Osteoblast (primary cell): ENCODE measurements around the gene RLIM. TPM values are rescaled to one million over a fixed set of nuclear protein-coding genes. Genes with fewer than 3 reads are reported as not detected.

ENCODE experiments used
- DNase-seq: peaks from one replicate; pipeline ENCODE4 v3.0.0; 2011; ENCODE audit warnings: low spot score, mixed read lengths; ENCODE audit not compliant: insufficient read length; ENCODE audit errors: missing footprints
- H2AFZ ChIP-seq: 2 replicates; pipeline ENCODE4 v1.6.0; 2011; ENCODE audit warnings: mild to moderate bottlenecking, low read length
- H3K27ac ChIP-seq: 2 replicates; pipeline ENCODE4 v1.5.1; 2011; ENCODE audit warnings: mild to moderate bottlenecking, low read depth, low read length, moderate library complexity
- H3K27me3 ChIP-seq: 2 replicates; pipeline ENCODE4 v1.6.0; 2012; ENCODE audit warnings: mild to moderate bottlenecking, control low read depth, inconsistent platforms, low read length, moderate library complexity; ENCODE audit not compliant: insufficient read depth
- H3K36me3 ChIP-seq: 2 replicates; pipeline ENCODE4 v1.5.1; 2011; ENCODE audit warnings: mild to moderate bottlenecking, low read length, control low read depth, moderate library complexity; ENCODE audit not compliant: insufficient read depth
- H3K4me1 ChIP-seq: 2 replicates; pipeline ENCODE4 v1.5.1; 2011; ENCODE audit warnings: mild to moderate bottlenecking, low read length, control low read depth, moderate library complexity; ENCODE audit not compliant: insufficient read depth
- H3K4me2 ChIP-seq: 2 replicates; pipeline ENCODE4 v1.6.0; 2011; ENCODE audit warnings: mild to moderate bottlenecking, low read length; ENCODE audit not compliant: insufficient read depth
- H3K4me3 ChIP-seq: fragments of 200-600 bp; sonication (generic); 3 replicates; pipeline ENCODE4 v1.5.1; 2012; ENCODE audit warnings: mild to moderate bottlenecking, low read length, inconsistent platforms; ENCODE audit not compliant: insufficient read depth
- H3K79me2 ChIP-seq: 2 replicates; pipeline ENCODE4 v1.6.0; 2012; ENCODE audit warnings: mild to moderate bottlenecking, low read length, control low read depth, inconsistent platforms; ENCODE audit not compliant: insufficient read depth
- H3K9me3 ChIP-seq: 2 replicates; pipeline ENCODE4 v1.5.1; 2011; ENCODE audit warnings: low read depth, low read length, control low read depth
- H4K20me1 ChIP-seq: 2 replicates; pipeline ENCODE4 v1.6.0; 2012; ENCODE audit warnings: mild to moderate bottlenecking, low read length, control low read depth; ENCODE audit not compliant: insufficient read depth
- total RNA-seq: library from RNA; depleted of rRNA; stranded (reverse); fragments of >200 nt; gene quantifications from 2 replicates; pipeline ENCODE4 v1.2.3, GENCODE V29; 2012
- TF ChIP-seq, protein P1 (sequence below): IDR thresholded peaks from 2 replicates; pipeline ENCODE4 v1.5.1; 2011; ENCODE audit warnings: mild to moderate bottlenecking, low read depth, low read length, moderate library complexity; ENCODE audit errors: extremely low read depth

RLIM gene
- total RNA-seq, 1 donor: 61.2 TPM

DNA sequence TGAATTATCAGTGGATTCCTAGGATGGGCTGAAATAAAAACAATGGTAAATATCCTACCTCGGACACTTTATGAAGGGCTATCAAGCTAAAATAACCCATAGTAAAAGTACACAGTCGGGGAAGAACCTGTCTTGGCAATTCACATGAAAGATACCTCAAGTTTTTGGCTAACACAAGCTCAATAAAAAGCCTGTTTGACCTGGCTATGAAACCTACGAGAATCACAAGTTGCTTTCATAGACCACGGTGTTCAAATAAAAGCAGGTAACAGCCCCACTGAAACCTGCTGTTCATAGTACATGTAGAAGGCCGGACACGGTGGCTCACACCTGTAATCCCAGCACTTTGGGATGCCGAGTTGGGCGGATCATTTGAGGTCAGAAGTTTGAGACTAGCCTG, 12.3 kb downstream of the RLIM start:
- no peak for DNase-seq
- Histone ChIP-seq H3K9me3 (no peaks in the 10 kb centered on the region), H2AFZ (no peak overlapping the region), H3K79me2 (peaks cover 90% of the 10 kb centered on the region), H3K4me1 (peaks cover 7% of the 10 kb centered on the region), H3K27ac (no peak overlapping the region), H3K36me3 (no peaks in the 10 kb centered on the region), H3K4me2 (no peak overlapping the region), H3K27me3 (no peaks in the 10 kb centered on the region), H3K4me3 (no peak overlapping the region), H4K20me1 (peaks cover 45% of the 10 kb centered on the region)
- TF ChIP-seq, protein P1, sequence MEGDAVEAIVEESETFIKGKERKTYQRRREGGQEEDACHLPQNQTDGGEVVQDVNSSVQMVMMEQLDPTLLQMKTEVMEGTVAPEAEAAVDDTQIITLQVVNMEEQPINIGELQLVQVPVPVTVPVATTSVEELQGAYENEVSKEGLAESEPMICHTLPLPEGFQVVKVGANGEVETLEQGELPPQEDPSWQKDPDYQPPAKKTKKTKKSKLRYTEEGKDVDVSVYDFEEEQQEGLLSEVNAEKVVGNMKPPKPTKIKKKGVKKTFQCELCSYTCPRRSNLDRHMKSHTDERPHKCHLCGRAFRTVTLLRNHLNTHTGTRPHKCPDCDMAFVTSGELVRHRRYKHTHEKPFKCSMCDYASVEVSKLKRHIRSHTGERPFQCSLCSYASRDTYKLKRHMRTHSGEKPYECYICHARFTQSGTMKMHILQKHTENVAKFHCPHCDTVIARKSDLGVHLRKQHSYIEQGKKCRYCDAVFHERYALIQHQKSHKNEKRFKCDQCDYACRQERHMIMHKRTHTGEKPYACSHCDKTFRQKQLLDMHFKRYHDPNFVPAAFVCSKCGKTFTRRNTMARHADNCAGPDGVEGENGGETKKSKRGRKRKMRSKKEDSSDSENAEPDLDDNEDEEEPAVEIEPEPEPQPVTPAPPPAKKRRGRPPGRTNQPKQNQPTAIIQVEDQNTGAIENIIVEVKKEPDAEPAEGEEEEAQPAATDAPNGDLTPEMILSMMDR: no peak

DNA sequence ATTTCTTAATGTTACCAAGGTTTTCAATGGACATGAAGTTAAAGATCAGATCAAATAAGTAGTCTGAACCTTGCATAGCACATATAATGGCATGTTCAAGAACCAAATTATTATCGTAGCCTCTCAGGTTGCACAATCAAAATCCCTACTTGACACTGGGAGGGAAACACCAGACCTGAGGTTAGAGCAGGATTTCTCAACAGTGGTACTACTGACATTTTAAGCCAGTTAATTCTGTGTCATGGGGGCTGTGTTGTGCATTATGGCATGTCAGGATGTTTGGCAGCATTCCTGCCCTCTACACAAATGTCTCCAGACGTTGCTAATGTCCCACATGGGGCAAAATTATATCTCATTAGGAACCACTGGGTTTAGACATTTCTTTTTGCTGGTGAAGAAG, 20.8 kb downstream of the RLIM start:
- Histone ChIP-seq H3K79me2 (peaks cover 23% of the 10 kb centered on the region), H3K4me2 (no peak overlapping the region), H3K9me3 (no peaks in the 10 kb centered on the region), H3K27me3 (peaks cover 3% of the 10 kb centered on the region), H2AFZ (no peak overlapping the region), H3K4me1 (no peaks in the 10 kb centered on the region), H3K4me3 (no peak overlapping the region), H4K20me1 (peaks cover 12% of the 10 kb centered on the region), H3K27ac (no peak overlapping the region), H3K36me3 (peaks cover 36% of the 10 kb centered on the region)
- no peak for DNase-seq
- TF ChIP-seq, protein P1: no peak

DNA sequence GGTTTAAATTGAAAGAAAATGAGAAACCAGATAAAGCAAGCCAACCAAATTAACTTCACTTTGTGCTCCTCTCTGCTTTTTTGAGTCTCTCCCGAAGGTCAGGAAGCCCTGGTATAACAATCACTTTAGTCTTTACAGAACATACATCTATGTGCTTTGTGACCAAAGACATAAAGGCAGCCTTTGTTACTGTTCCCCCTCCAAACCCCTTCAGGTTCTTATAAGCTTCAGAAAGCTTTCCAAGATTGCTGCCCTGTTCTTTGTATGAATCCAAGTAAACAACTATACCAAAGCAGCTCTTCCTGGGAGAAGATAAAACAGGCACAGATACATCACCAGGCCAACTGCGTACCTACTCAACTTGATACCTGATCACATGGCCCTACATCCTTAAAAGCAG, 28.7 kb downstream of the RLIM start:
- Histone ChIP-seq H3K9me3 (no peaks in the 10 kb centered on the region), H3K79me2 (no peaks in the 10 kb centered on the region), H4K20me1 (no peaks in the 10 kb centered on the region), H3K27me3 (peaks cover 3% of the 10 kb centered on the region), H3K4me2 (no peak overlapping the region), H3K4me3 (no peak overlapping the region), H3K36me3 (peaks cover 6% of the 10 kb centered on the region), H3K27ac (no peak overlapping the region), H2AFZ (no peak overlapping the region), H3K4me1 (no peaks in the 10 kb centered on the region)
- TF ChIP-seq, protein P1: no peak
- DNase-seq: no peak

DNA sequence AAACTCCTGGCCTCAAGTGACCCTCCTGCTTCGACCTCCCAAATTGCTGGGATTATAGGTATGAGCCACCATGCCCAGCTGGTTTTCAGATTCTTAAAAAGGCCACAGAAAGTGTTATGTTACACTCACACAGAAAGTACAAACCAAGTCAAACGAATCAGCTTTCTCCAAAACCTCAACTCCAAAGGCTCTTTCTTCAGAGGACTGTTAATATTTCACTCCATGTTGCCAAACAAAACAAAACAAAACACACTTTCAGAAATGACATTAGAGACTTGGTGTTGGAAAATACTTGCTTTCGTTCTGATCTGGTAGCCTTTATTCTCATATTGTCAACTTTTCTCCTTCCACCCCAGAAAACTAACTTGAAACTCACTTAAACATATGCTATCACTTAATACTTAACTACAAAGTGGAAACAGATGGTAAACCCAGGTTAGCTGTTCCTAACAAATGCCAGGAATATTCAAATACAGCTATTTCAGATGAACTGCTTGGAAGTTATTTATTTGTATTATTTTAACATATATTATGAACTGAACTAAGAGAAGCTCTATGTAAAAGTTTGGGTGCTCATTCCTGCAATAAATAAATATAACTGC, 34.7 kb downstream of the RLIM start:
- H3K27me3 ChIP-seq: no peaks in the 10 kb centered on the region
- no peak for DNase-seq
- H2AFZ ChIP-seq: no peak overlapping the region
- no peaks in the 10 kb centered on the region for H3K9me3 ChIP-seq
- H3K4me2 ChIP-seq: no peak overlapping the region
- H4K20me1 ChIP-seq: no peaks in the 10 kb centered on the region
- TF ChIP-seq, protein P1: no peak
- H3K4me1 ChIP-seq: no peaks in the 10 kb centered on the region
- no peaks in the 10 kb centered on the region for H3K79me2 ChIP-seq
- no peaks in the 10 kb centered on the region for H3K36me3 ChIP-seq
- H3K27ac ChIP-seq: no peak overlapping the region
- H3K4me3 ChIP-seq: no peak overlapping the region
